Testis (tissue), 2 donors: ENCODE results near the gene CA12.

Experiments used
- CTCF ChIP-seq, 3 experiments: fragments of 450-650 bp in 2 of 3; fragments of 200-600 bp in 1 of 3; sonication (generic) in 1 of 3; IDR thresholded peaks; one replicate each; pipeline ENCODE4 v1.5.1; 2016 to 2019; ENCODE audit warnings: antibody characterized with exemption in 3 of 3, mild to moderate bottlenecking in 2 of 3, moderate library complexity in 1 of 3
- POLR2A ChIP-seq: fragments of 450-650 bp; IDR thresholded peaks from one replicate; pipeline ENCODE4 v1.6.1; 2017; ENCODE audit warnings: antibody characterized with exemption, mild to moderate bottlenecking, moderate library complexity

GRCh38 chr15:63373330-63373729 lies 8.3 kb downstream of the CA12 start:
- TF ChIP-seq CTCF (IDR thresholded peaks at IDR 0.05): no peak
- TF ChIP-seq POLR2A: no peak
